Uterus (tissue), 4 donors: Measurements from ENCODE around the gene ASIC2. TPM values are rescaled to one million over a fixed set of nuclear protein-coding genes. Genes with fewer than 3 reads are reported as not detected.
A peak's percentile ranks its signal among the peaks of the same experiment; 100 is the strongest.

ENCODE experiments used
- DNase-seq, 2 donors: peaks; one replicate each; pipeline ENCODE4 v3.0.0-alpha.2; 2019 to 2020
- H3K27ac ChIP-seq, 2 donors: fragments of 200-600 bp; sonication (generic); 1 replicate in 1 of 2; 2 replicates in 1 of 2; pipeline ENCODE4 v1.5.1; 2016 to 2018
- H3K27me3 ChIP-seq, 2 donors: fragments of 200-600 bp; sonication (generic); one replicate each; pipeline ENCODE4 v1.5.1; 2018 to 2019; ENCODE audit warnings: control low read depth in 1 of 2
- H3K36me3 ChIP-seq, 2 donors: fragments of 200-600 bp; sonication (generic); one replicate each; pipeline ENCODE4 v1.5.1; 2019; ENCODE audit warnings: control low read depth in 1 of 2
- H3K4me1 ChIP-seq, 2 donors: fragments of 200-600 bp; sonication (generic); one replicate each; pipeline ENCODE4 v1.5.1; 2018 to 2019; ENCODE audit warnings: control low read depth in 1 of 2
- H3K4me3 ChIP-seq, 2 donors: fragments of 200-600 bp; sonication (generic); 1 replicate in 1 of 2; 2 replicates in 1 of 2; pipeline ENCODE4 v1.5.1; 2018 to 2019; ENCODE audit warnings: mild to moderate bottlenecking in 1 of 2
- H3K9me3 ChIP-seq, 2 donors: fragments of 200-600 bp; sonication (generic); one replicate each; pipeline ENCODE4 v1.5.1; 2019; ENCODE audit warnings: control low read depth in 1 of 2
- POLR2A ChIP-seq, 2 donors: fragments of 450-650 bp; IDR thresholded peaks; one replicate each; pipeline ENCODE4 v1.6.1; 2016; ENCODE audit warnings: antibody characterized with exemption in 2 of 2, mild to moderate bottlenecking in 1 of 2, moderate library complexity in 1 of 2
- intact Hi-C: fragments of 100-400 bp; cut with DNase I; formaldehyde crosslinking; loops from one replicate; pipeline ENCODE4 v1.15.1; 2023; ENCODE audit warnings: low total_unique reads
- total RNA-seq, 4 donors: library from RNA; depleted of rRNA in 3 of 4; stranded (reverse); fragments of >200 nt in 3 of 4; gene quantifications; one replicate each; pipeline versions ENCODE4 v1.1.0 to v1.2.4, GENCODE V29; 2014 to 2023
- TF ChIP-seq, protein P1 (sequence below), 4 experiments: fragments of 200-600 bp in 2 of 4; fragments of 450-650 bp in 2 of 4; sonication (generic) in 2 of 4; IDR thresholded peaks; one replicate each; pipeline ENCODE4 v1.5.1; 2016 to 2019; ENCODE audit warnings: antibody characterized with exemption in 4 of 4, mild to moderate bottlenecking in 2 of 4, moderate library complexity in 1 of 4
- donor health status: DM: yes; HTN: yes; CAD: no.

Gene ASIC2
- total RNA-seq, 4 donors from 2014 or later: 1.2 to 1.4 TPM; not detected in 2

DNA sequence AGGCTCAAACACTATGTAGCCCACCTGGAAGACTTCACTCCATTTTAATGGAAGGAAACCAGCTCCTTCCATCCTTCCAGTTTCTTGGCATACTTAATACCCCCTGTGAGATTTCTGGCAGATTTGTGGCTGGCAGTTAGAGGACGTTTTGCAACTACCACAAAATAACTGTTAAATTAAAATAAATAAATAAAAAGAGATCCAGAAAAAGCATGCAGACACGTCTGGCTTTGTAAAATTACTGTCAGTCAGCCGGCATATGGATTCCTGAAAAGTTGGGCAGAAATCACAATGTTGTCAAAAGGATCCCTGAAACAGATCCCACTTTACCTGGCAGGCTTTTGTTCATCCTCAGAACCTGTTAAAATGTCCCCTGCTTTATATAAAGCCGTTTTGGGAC, 113.9 kb downstream of the ASIC2 start:
- intact Hi-C loops: no loop called here
- Histone ChIP-seq H3K4me1 (no peaks in the 10 kb centered on the region), H3K27ac (no peak overlapping the region), H3K36me3 (no peaks in the 10 kb centered on the region), H3K27me3 (no peaks in the 10 kb centered on the region), H3K9me3 (no peaks in the 10 kb centered on the region), H3K4me3 (no peak overlapping the region)
- TF ChIP-seq, protein P1, sequence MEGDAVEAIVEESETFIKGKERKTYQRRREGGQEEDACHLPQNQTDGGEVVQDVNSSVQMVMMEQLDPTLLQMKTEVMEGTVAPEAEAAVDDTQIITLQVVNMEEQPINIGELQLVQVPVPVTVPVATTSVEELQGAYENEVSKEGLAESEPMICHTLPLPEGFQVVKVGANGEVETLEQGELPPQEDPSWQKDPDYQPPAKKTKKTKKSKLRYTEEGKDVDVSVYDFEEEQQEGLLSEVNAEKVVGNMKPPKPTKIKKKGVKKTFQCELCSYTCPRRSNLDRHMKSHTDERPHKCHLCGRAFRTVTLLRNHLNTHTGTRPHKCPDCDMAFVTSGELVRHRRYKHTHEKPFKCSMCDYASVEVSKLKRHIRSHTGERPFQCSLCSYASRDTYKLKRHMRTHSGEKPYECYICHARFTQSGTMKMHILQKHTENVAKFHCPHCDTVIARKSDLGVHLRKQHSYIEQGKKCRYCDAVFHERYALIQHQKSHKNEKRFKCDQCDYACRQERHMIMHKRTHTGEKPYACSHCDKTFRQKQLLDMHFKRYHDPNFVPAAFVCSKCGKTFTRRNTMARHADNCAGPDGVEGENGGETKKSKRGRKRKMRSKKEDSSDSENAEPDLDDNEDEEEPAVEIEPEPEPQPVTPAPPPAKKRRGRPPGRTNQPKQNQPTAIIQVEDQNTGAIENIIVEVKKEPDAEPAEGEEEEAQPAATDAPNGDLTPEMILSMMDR (IDR thresholded peaks at IDR 0.05): no peak
- no peak for TF ChIP-seq POLR2A (IDR thresholded peaks at IDR 0.05)
- no peak for DNase-seq

DNA sequence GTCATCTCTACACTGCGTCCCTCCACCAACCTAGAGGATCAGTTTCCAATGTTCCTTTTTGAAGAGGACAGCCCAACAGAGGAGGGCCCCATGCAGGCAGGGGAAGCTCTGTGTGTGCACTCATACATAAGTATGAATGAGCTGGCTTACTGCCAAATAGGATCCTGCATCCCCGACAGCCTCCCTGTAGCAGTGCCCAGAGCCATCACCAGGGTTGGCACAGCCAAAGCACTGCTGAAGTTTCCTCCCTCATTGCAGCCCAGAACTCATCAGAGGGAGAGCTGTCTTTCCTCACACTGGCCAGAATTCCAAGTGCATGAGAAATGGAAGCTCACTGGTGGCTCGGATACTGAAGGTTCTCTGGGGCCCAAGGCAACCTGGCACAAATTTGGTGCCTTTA, 114.4 kb downstream of the ASIC2 start:
- Histone ChIP-seq H3K27ac (no peak overlapping the region), H3K27me3 (no peaks in the 10 kb centered on the region), H3K4me3 (no peak overlapping the region), H3K9me3 (no peaks in the 10 kb centered on the region), H3K36me3 (no peaks in the 10 kb centered on the region), H3K4me1 (no peaks in the 10 kb centered on the region)
- DNase-seq: no peak
- TF ChIP-seq, protein P1 (IDR thresholded peaks at IDR 0.05): no peak
- no peak for TF ChIP-seq POLR2A (IDR thresholded peaks at IDR 0.05)
- intact Hi-C loops: no loop called here

DNA sequence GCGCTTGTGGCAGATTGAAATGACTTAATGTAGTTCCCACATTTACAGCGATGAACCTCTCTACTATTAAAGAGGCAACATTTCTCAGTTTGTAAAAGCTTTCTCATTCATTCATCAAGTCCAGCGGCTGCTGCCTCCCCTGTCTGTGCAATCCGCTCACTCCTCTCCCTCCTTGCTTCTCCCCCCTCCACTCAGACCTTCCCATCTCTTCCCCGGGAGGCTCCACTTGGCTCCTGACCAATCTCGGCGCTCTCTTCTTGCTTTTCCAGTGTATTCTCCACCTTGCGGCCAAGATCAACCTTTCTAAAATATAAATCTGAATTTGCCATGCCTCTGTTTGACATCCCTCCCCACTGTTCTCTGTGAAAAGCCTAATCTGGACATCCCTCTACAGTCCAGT, 117.5 kb downstream of the ASIC2 start:
- Histone ChIP-seq H3K4me3 (no peak overlapping the region), H3K36me3 (no peaks in the 10 kb centered on the region), H3K27ac (no peak overlapping the region), H3K4me1 (no peaks in the 10 kb centered on the region), H3K9me3 (no peaks in the 10 kb centered on the region), H3K27me3 (no peaks in the 10 kb centered on the region)
- no peak for TF ChIP-seq POLR2A (IDR thresholded peaks at IDR 0.05)
- TF ChIP-seq, protein P1 (IDR thresholded peaks at IDR 0.05): no peak
- DNase-seq: peak; percentile 58 to 64
- intact Hi-C loops: no loop called here

DNA sequence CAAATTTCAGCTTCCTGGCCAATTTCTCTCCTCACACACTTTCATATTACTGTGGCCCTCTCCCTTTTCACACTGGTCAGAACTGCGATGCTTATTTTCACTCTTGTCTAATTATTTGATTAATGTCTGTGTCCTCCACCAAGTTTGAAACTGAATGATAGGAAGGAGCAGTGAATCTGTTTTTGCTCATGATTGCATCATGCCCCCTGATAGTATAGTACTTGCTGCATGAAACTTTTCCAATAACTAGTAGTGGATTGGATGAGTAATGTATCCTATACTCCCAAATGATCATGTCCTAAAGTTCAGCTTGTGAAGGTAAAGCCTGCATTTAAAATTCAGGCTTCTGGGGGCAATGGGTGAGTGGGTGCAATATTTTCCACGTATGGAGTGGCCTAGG, 121.2 kb downstream of the ASIC2 start:
- TF ChIP-seq, protein P1 (IDR thresholded peaks at IDR 0.05): no peak
- TF ChIP-seq POLR2A (IDR thresholded peaks at IDR 0.05): no peak
- no peaks in the 10 kb centered on the region for H3K9me3 ChIP-seq
- no peak overlapping the region for H3K27ac ChIP-seq
- DNase-seq: no peak
- H3K36me3 ChIP-seq: no peaks in the 10 kb centered on the region
- intact Hi-C loops: no loop called here
- no peak overlapping the region for H3K4me3 ChIP-seq
- no peaks in the 10 kb centered on the region for H3K27me3 ChIP-seq
- H3K4me1 ChIP-seq: no peaks in the 10 kb centered on the region

DNA sequence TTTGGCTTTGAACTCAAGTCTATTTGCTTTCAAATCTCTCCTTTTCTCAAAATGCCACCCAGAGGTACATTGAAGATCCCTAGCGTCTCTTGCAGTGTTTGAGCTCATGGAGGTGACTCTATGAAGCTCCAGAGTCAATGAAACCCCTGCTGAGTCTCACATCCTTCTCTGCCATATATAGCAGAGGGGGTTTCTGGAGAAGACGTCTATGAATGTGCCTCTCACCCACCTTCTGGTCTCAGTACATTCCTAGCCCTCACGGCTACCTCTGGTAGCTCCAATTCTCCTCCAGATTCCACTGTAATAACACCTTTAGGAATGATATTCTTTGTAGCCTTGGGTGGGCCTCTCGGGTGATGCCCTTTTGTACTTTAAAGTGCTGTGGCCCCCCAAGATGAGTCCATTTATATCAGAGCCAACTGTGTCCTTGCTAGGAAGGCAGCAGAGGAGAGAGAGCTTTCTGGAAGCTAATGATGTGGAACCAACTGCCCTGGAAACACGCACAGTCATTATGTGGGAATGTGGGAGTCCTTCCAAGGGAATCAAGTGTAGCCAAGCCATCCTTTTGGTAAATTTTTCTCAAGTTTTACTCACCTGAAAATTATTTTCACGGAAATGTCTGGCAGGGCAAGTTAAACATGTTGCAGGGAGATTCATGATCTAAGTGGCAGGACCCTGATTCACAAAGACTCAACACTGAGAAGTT, 123.4 kb downstream of the ASIC2 start:
- Histone ChIP-seq H3K4me1 (peaks cover 0 to 2% of the 10 kb centered on the region in 2 donors), H3K27ac (no peak overlapping the region), H3K4me3 (no peak overlapping the region), H3K27me3 (no peaks in the 10 kb centered on the region), H3K9me3 (no peaks in the 10 kb centered on the region), H3K36me3 (no peaks in the 10 kb centered on the region)
- DNase-seq: no peak
- TF ChIP-seq, protein P1 (IDR thresholded peaks at IDR 0.05): no peak
- no peak for TF ChIP-seq POLR2A (IDR thresholded peaks at IDR 0.05)
- intact Hi-C loops: no loop called here
